Measurements from ENCODE around the gene CADM2. TPM values are rescaled to one million over a fixed set of nuclear protein-coding genes. Genes with fewer than 3 reads are reported as not detected.

Gene CADM2
- total RNA-seq, 1 experiment from 2014 or later, result 0.47 TPM

- TF ChIP-seq EZH2 (IDR thresholded peaks at IDR 0.05; ENCODE audit: low read length, unreplicated experiment) (no peak), CTCF (conservative IDR thresholded peaks at IDR 0.05; ENCODE audit: low read depth, low read length) (no peak), EZH2phosphoT487 (IDR thresholded peaks at IDR 0.05; ENCODE audit: borderline replicate concordance, low read length) (no peak)
- POLR2A ChIA-PET (ENCODE audit: unreplicated experiment), result no interaction called here
- DNase-seq (no peak), ATAC-seq (no peak)
- CTCF ChIA-PET, result no interaction called here
- no peak overlapping the region for H3K4me3 ChIP-seq (ENCODE audit: low read length)
- H2AFZ ChIP-seq (ENCODE audit: low read length), result no peak overlapping the region
- H3K36me3 ChIP-seq (ENCODE audit: low read depth, low read length), result no peaks in the 10 kb centered on the region
- no peaks in the 10 kb centered on the region for H3K4me1 ChIP-seq (ENCODE audit: insufficient read depth, low read length)
- H3K9me2 ChIP-seq (replicated peaks; ENCODE audit: low read length), result no peaks in the 10 kb centered on the region
- intact Hi-C loops (cut with micrococcal nuclease), result no loop called here
- H3K9ac ChIP-seq (ENCODE audit: low read length), result no peak overlapping the region
- H3K4me2 ChIP-seq (ENCODE audit: low read length), result no peak overlapping the region
- no peaks in the 10 kb centered on the region for H4K20me1 ChIP-seq (ENCODE audit: low read length)
- no peaks in the 10 kb centered on the region for H3K27me3 ChIP-seq (ENCODE audit: low read length)
- no TSS peak for BruUV-seq (replicated peaks)
- H3F3A ChIP-seq (ENCODE audit: low read length, unreplicated experiment), result no peaks in the 10 kb centered on the region
- H3K79me2 ChIP-seq (ENCODE audit: low read length), result no peaks in the 10 kb centered on the region
- no peak overlapping the region for H3K27ac ChIP-seq (ENCODE audit: low read length)
- no peaks in the 10 kb centered on the region for H3K9me3 ChIP-seq (ENCODE audit: low read length)
Measured at GRCh38 chr3:85244091-85244490, 285.3 kb downstream of the CADM2 start.

GRCh38 chr3:85244519-85244918, 285.7 kb downstream of the CADM2 start:
- Histone ChIP-seq H3K9me2 (replicated peaks; ENCODE audit: low read length) (no peaks in the 10 kb centered on the region), H3F3A (ENCODE audit: low read length, unreplicated experiment) (no peaks in the 10 kb centered on the region), H3K79me2 (ENCODE audit: low read length) (no peaks in the 10 kb centered on the region), H3K9ac (ENCODE audit: low read length) (no peak overlapping the region), H3K27ac (ENCODE audit: low read length) (no peak overlapping the region), H4K20me1 (ENCODE audit: low read length) (no peaks in the 10 kb centered on the region), H3K27me3 (ENCODE audit: low read length) (no peaks in the 10 kb centered on the region), H3K4me3 (ENCODE audit: low read length) (no peak overlapping the region), H3K36me3 (ENCODE audit: low read depth, low read length) (no peaks in the 10 kb centered on the region), H3K4me2 (ENCODE audit: low read length) (no peak overlapping the region), H3K9me3 (ENCODE audit: low read length) (no peaks in the 10 kb centered on the region), H2AFZ (ENCODE audit: low read length) (no peak overlapping the region), H3K4me1 (ENCODE audit: insufficient read depth, low read length) (no peaks in the 10 kb centered on the region)
- TF ChIP-seq EZH2phosphoT487 (IDR thresholded peaks at IDR 0.05; ENCODE audit: borderline replicate concordance, low read length), result no peak
- TF ChIP-seq EZH2 (IDR thresholded peaks at IDR 0.05; ENCODE audit: low read length, unreplicated experiment), result no peak
- TF ChIP-seq CTCF (conservative IDR thresholded peaks at IDR 0.05; ENCODE audit: low read depth, low read length), result no peak
- no TSS peak for BruUV-seq (replicated peaks)
- DNase-seq (no peak), ATAC-seq (no peak)
- CTCF ChIA-PET, result no interaction called here
- intact Hi-C loops (cut with micrococcal nuclease), result no loop called here
- POLR2A ChIA-PET (ENCODE audit: unreplicated experiment), result no interaction called here

GRCh38 chr3:85251766-85252165, 293.0 kb downstream of the CADM2 start:
- Histone ChIP-seq H4K20me1 (ENCODE audit: low read length) (no peaks in the 10 kb centered on the region), H3K9ac (ENCODE audit: low read length) (no peak overlapping the region), H3K4me1 (ENCODE audit: insufficient read depth, low read length) (peaks cover 7% of the 10 kb centered on the region; the same call in 1 of the 2 replicates), H2AFZ (ENCODE audit: low read length) (no peak overlapping the region), H3K9me3 (ENCODE audit: low read length) (no peaks in the 10 kb centered on the region), H3K4me2 (ENCODE audit: low read length) (no peak overlapping the region), H3F3A (ENCODE audit: low read length, unreplicated experiment) (no peaks in the 10 kb centered on the region), H3K9me2 (replicated peaks; ENCODE audit: low read length) (no peaks in the 10 kb centered on the region), H3K27ac (ENCODE audit: low read length) (no peak overlapping the region), H3K4me3 (ENCODE audit: low read length) (no peak overlapping the region), H3K27me3 (ENCODE audit: low read length) (no peaks in the 10 kb centered on the region), H3K36me3 (ENCODE audit: low read depth, low read length) (no peaks in the 10 kb centered on the region), H3K79me2 (ENCODE audit: low read length) (no peaks in the 10 kb centered on the region)
- DNase-seq (no peak), ATAC-seq (no peak)
- intact Hi-C loops (cut with micrococcal nuclease), result no loop called here
- POLR2A ChIA-PET (ENCODE audit: unreplicated experiment), result no interaction called here
- no TSS peak for BruUV-seq (replicated peaks)
- TF ChIP-seq EZH2 (IDR thresholded peaks at IDR 0.05; ENCODE audit: low read length, unreplicated experiment), result no peak
- no peak for TF ChIP-seq CTCF (conservative IDR thresholded peaks at IDR 0.05; ENCODE audit: low read depth, low read length)
- no peak for TF ChIP-seq EZH2phosphoT487 (IDR thresholded peaks at IDR 0.05; ENCODE audit: borderline replicate concordance, low read length)
- CTCF ChIA-PET, result no interaction called here
